Muscle layer of colon (tissue), 2 donors: ENCODE results near the gene KNOP1.
A peak's percentile ranks its signal among the peaks of the same experiment; 100 is the strongest.

Experiments
- H3K27ac ChIP-seq: one replicate; pipeline ENCODE4 v1.7.0; 2013; ENCODE audit warnings: low read depth, mild to moderate bottlenecking, low read length, moderate library complexity
- H3K27me3 ChIP-seq, 2 donors: one replicate each; pipeline ENCODE4 v1.7.0; 2013; ENCODE audit warnings: low read length in 2 of 2, mild to moderate bottlenecking in 2 of 2; ENCODE audit not compliant: insufficient read depth in 2 of 2, control insufficient read depth in 1 of 2
- H3K36me3 ChIP-seq: one replicate; pipeline ENCODE4 v1.7.0; 2013; ENCODE audit warnings: mild to moderate bottlenecking, low read length; ENCODE audit not compliant: insufficient read depth
- H3K4me1 ChIP-seq: one replicate; pipeline ENCODE4 v1.7.0; 2013; ENCODE audit warnings: mild to moderate bottlenecking, low read length; ENCODE audit not compliant: insufficient read depth
- H3K4me3 ChIP-seq, 2 donors: one replicate each; pipeline ENCODE4 v1.7.0; 2013; ENCODE audit warnings: low read length in 2 of 2, low read depth in 1 of 2, mild to moderate bottlenecking in 1 of 2, moderate library complexity in 1 of 2
- H3K9ac ChIP-seq: one replicate; pipeline ENCODE4 v1.7.0; 2013; ENCODE audit warnings: low read length
- H3K9me3 ChIP-seq: one replicate; pipeline ENCODE4 v1.7.0; 2013; ENCODE audit warnings: mild to moderate bottlenecking, low read length
- donor health status: abdominal sarcoma.
- donor health status: Adenocarcinoma of cecum.

KNOP1 gene, protein sequence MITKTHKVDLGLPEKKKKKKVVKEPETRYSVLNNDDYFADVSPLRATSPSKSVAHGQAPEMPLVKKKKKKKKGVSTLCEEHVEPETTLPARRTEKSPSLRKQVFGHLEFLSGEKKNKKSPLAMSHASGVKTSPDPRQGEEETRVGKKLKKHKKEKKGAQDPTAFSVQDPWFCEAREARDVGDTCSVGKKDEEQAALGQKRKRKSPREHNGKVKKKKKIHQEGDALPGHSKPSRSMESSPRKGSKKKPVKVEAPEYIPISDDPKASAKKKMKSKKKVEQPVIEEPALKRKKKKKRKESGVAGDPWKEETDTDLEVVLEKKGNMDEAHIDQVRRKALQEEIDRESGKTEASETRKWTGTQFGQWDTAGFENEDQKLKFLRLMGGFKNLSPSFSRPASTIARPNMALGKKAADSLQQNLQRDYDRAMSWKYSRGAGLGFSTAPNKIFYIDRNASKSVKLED

DNA sequence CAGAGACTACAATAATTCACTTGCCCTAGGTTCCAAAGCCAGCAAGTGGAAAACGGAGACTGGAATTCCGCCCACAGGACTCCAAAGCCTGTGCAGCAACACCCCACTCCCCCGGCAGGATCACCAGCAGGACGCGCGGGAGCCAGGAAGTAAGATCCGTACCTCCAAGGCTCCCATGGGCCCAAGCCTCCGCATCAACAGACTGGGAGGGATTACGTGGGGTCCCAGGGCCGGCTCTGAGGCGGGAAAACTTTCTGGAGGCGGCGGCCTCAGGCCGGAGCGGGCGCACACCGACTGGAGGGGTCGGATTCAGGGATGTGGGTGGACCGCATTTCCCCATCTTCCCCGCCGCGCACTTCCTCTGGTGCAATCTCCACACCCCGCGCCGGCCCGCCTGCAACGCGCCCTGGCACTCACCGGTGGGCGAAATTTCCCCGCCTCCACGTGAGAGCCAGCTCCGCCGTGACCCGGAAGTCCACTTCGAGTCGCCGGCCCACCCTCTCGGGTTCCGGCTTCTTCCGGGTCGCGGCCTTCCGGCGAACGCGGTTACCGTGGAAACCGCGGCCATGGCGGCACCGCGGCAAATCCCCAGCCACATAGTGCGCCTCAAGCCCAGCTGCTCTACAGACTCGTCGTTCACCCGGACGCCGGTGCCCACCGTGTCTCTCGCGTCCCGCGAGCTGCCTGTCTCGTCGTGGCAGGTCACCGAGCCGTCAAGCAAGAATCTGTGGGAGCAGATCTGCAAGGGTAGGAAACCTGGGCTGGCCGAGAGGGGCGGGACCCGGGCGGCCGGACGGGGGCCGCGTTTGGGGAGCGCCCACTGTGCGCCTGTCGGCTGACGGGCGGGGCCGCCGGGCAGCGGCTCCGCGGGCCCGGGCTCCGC lies at the start of gene KNOP1, which contains the start of gene IQCK:
Gene KNOP1 (minus strand): TSS at position 487 of the 883 bp plus-strand sequence. CDS start 3,192 bp downstream, outside the sequence.
Gene IQCK (plus strand): TSS at position 531 of the 883 bp plus-strand sequence. CDS start 36 bp downstream, at position 567.
- Histone ChIP-seq H3K4me3 (peak within 1 kb of the TSS; percentile 91 to 94), H3K9ac (peak within 1 kb of the TSS; percentile 51), H3K9me3 (no peaks in the 10 kb centered on the region), H3K27ac (peak within 1 kb of the TSS; percentile 36), H3K36me3 (peaks cover 8% of the 10 kb centered on the region), H3K4me1 (peaks cover 20% of the 10 kb centered on the region), H3K27me3 (no peaks in the 10 kb centered on the region)

DNA sequence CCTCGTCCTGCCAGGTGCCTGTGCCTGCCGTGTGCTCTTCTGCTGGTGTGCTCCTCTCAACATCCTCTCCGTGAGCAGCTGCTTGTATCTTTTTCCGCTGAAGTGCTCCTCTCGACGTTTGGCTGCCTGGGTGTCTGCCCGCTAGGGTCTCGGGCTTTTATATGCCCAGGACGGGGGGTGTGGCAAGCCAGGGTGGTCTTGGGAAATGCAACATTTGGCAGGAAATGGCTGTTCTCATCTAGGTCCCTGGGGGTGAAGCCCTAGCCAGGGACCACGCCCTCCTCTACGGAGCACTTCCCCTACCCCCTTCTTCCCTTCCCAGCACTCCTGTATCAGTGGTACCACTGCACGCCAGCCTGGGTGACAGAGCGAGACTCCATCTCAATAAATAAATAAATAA lies 49.5 kb upstream of the KNOP1 start:
- no peak overlapping the region for H3K9ac ChIP-seq
- no peaks in the 10 kb centered on the region for H3K9me3 ChIP-seq
- H3K36me3 ChIP-seq = no peaks in the 10 kb centered on the region
- no peaks in the 10 kb centered on the region for H3K27me3 ChIP-seq
- peaks cover 8% of the 10 kb centered on the region for H3K4me1 ChIP-seq
- no peak overlapping the region for H3K27ac ChIP-seq
- H3K4me3 ChIP-seq = no peak overlapping the region

DNA sequence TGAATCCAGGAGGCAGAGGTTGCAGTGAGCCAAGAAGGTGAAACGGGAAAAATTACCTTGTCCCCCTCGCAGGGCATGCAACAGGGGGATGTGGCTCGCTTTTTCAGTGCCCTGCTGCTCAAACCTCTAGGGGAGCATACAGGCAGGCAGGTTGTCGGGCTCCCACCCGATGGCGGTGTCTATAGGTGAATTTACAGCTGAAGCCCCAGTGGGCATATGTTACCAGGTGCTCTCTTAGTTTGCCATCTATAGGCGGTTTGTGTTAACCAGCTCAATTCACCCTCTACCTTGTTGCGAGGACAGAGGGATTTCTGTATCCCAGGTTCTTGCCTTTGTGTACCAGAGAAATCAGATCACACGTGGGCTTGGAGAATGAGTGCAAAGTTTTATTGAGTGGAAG lies 49.0 kb upstream of the KNOP1 start:
- Histone ChIP-seq H3K9ac (no peak overlapping the region), H3K27ac (no peak overlapping the region), H3K36me3 (no peaks in the 10 kb centered on the region)

DNA sequence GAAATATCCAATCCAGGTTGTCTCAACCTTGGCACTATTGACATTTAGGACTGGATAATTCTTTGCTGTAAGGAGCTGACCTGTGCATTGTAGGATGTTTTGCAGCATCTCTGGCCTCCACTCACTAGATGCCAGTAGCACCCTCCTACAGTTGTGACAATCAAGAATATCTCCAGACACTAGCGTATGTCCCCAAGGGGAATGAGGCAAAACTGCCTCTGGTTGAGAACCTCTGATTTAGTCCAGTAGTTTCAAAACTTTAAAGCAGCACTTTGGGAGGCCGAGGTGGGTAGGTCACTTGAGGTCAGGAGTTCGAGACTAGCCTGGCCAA lies 48.5 kb upstream of the KNOP1 start:
- H3K27ac ChIP-seq = no peak overlapping the region
- H3K9me3 ChIP-seq = no peaks in the 10 kb centered on the region
- peaks cover 8% of the 10 kb centered on the region for H3K4me1 ChIP-seq
- no peaks in the 10 kb centered on the region for H3K27me3 ChIP-seq
- no peaks in the 10 kb centered on the region for H3K36me3 ChIP-seq
- no peak overlapping the region for H3K4me3 ChIP-seq
- H3K9ac ChIP-seq = no peak overlapping the region

More for the DNA sequence above, 49.0 kb upstream of the KNOP1 start:
- Histone ChIP-seq H3K9me3 (no peaks in the 10 kb centered on the region), H3K4me1 (peaks cover 8% of the 10 kb centered on the region), H3K4me3 (no peak overlapping the region), H3K27me3 (no peaks in the 10 kb centered on the region)

DNA sequence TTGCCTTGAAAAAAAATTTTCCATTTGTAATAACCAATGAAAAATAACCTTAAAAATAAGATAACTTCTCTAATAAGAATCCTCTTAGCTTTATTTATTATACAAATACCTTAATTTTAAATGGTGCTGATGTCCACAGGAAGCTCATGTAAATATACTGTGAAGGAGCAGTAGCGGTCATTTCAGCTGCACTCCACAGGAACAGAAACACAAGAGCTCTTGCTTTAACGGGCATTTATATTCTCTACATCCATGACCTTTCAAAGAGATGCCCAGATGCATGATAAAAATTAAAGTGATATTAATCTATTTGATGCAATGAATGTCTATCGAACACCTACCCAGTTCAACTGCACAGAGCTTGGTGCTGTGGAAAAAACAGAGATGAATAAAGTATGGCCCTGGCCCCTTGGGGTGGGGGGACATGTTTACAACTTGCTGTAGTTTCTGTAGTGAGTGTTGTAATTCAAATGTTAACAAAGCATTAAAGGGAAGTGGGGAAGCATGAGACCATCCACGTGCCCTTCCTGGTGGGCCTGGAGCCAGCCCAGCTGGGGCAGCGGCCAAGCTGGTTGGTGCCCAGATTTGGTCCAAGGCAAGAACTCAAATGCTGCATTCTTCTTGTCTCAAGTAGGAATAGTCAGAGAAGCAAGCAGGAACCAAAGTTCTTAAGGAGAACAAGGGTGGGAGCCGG lies 48.0 kb upstream of the KNOP1 start:
- no peaks in the 10 kb centered on the region for H3K9me3 ChIP-seq
- no peak overlapping the region for H3K4me3 ChIP-seq
- H3K9ac ChIP-seq = no peak overlapping the region
- no peaks in the 10 kb centered on the region for H3K36me3 ChIP-seq
- no peaks in the 10 kb centered on the region for H3K27me3 ChIP-seq
- peaks cover 8% of the 10 kb centered on the region for H3K4me1 ChIP-seq
- H3K27ac ChIP-seq = no peak overlapping the region

DNA sequence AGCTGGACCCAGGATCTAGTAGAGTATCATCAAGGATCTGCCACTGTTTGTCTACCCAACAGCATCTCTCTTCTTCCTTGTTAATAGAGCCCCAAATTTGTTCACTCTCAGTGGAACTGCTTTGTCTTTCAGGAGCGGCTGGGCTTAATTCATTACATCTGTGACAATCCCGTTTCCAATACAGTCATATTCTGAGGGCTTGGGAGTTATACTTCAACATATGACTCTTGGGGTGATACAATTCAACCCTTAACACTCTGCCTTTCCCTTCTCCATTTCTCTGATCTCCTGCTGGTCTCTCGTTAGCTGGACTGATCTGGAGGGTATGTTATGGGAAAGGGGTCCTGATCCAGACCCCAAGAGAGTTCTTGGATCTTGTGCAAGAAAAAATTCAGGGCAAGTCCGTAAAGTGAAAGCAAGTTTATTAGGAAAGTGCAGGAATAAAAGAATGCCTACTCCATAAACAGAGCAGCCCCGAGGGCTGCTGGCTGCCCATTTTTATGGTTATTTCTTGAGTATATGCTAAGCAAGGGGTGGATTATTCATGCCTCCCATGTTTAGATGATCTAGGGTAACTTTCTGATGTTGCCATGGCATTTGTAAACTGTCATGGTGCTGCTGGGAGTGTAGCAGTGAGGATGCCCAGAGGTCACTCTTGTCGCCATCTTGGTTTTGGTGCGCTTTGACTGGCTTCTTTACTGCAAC lies 42.5 kb upstream of the KNOP1 start:
- Histone ChIP-seq H3K36me3 (no peaks in the 10 kb centered on the region), H3K4me3 (no peak overlapping the region), H3K27ac (no peak overlapping the region), H3K4me1 (no peaks in the 10 kb centered on the region), H3K27me3 (no peaks in the 10 kb centered on the region), H3K9me3 (no peaks in the 10 kb centered on the region), H3K9ac (no peak overlapping the region)

DNA sequence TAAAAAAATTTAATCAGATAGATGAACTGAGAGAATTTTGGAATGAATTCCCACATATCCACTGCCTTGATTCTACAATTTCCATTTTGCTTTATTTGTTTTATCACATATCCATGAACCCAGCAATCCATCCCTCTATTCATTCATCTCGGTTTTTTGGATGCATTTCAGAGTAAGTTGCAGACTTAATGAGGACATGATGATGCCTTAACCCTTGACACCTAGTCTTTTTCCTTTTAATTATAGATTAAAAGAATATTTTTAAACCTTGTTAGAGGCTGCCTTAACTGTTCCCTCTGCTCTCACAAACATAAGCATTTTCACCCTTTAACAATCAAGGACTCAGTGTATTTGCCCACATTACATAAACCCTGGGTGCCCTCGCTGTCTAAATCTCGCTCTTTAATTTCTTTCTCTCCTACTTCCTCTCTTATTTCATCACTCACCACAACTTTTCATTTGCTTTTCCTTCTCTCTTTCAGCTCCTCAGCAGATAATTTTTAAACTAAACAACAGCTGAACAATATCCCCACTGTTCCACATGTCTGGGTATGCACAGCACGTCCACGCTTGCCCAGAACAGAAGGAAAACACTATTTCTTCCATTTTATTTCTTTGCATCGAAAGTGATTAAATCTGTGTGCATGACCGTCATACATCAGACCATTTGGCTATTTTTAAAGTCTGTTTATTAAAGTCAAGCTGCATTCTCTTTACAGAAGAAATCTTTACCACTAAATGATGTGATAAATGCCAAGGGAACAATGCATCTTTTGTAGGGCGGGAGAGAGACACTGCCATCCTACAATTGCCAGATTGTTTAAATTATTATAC lies 40.0 kb upstream of the KNOP1 start:
- Histone ChIP-seq H3K4me1 (no peaks in the 10 kb centered on the region), H3K9ac (no peak overlapping the region), H3K36me3 (no peaks in the 10 kb centered on the region), H3K27me3 (no peaks in the 10 kb centered on the region), H3K9me3 (no peaks in the 10 kb centered on the region), H3K4me3 (no peak overlapping the region), H3K27ac (no peak overlapping the region)

DNA sequence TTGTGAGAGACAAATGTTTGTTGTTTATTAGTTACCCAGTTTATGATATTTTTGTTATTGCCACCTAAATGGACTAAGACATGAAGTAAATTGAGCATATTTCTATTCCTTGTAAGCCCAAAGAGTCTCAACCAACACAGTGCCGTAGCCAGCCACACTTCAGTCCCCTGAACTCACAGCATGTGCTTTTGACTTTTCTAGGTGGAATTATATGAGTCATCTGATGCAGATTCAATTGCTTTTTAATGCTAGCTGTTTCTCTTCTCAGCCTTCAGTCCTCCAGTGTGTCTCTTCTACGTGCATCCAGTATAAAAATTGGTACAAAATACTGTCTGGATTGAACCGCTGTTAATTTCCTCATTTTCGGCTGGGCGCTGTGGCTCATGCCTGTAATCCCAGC lies 39.0 kb upstream of the KNOP1 start:
- Histone ChIP-seq H3K9me3 (no peaks in the 10 kb centered on the region), H3K27me3 (no peaks in the 10 kb centered on the region), H3K27ac (no peak overlapping the region), H3K4me3 (no peak overlapping the region), H3K36me3 (no peaks in the 10 kb centered on the region), H3K4me1 (no peaks in the 10 kb centered on the region), H3K9ac (no peak overlapping the region)

DNA sequence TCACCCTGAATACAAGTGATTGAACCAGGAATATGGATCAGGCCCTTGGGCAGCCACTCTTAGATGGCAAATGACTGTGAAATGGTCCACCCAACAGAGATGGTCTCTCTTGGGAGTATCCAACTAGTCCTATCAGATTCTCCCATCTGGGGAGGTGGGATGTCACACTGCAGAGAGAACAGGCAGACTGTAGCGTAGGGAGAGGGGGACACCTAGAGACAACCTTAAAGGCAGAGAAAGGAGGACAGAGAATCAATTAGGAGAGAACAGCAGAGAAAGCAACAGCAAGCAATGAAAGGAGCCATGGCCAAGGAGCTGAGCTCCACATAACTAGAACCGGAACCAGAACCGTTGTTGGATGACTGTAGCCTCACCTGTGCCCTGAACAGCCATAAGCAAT lies 37.2 kb upstream of the KNOP1 start:
- Histone ChIP-seq H3K36me3 (no peaks in the 10 kb centered on the region), H3K9me3 (no peaks in the 10 kb centered on the region), H3K9ac (no peak overlapping the region), H3K4me1 (no peaks in the 10 kb centered on the region), H3K27ac (no peak overlapping the region), H3K4me3 (no peak overlapping the region), H3K27me3 (no peaks in the 10 kb centered on the region)

DNA sequence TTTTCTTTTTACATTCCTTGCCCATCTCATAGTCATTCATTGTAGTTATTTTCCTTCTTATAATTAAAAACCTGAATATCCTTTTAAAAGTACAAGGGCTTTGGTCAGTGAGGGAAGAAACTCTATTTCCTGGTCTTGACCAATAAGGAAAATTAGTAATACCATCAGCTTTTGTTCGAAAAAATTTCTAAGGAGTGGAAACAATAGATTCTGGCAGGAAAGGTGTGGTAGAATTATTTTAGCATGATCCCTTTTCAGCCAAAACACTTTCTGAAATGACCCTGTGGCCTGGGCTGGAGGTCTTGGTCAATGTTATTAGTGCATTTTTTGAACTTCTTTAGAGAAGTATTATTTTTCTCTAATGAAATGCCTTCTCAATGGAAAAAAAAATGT lies 36.6 kb upstream of the KNOP1 start:
- H3K4me3 ChIP-seq = no peak overlapping the region
- no peaks in the 10 kb centered on the region for H3K27me3 ChIP-seq
- no peaks in the 10 kb centered on the region for H3K4me1 ChIP-seq
- H3K9ac ChIP-seq = no peak overlapping the region
- no peaks in the 10 kb centered on the region for H3K36me3 ChIP-seq
- no peak overlapping the region for H3K27ac ChIP-seq
- H3K9me3 ChIP-seq = no peaks in the 10 kb centered on the region
